A549 (cell line): ENCODE measurements around the gene USP32.

Experiments
- CBX8 ChIP-seq: fragments of 200-600 bp; sonication (generic); IDR thresholded peaks from 2 replicates; pipeline ENCODE4 v1.6.1; 2016
- CTCF ChIP-seq: fragments of >200 bp; sonication (Bioruptor Twin); formaldehyde crosslinking; IDR thresholded peaks from 3 replicates; pipeline ENCODE4 v1.5.1; 2016
- FOSB ChIP-seq: fragments of 250-450 bp; sonication (Bioruptor Pico); IDR thresholded peaks from 2 replicates; pipeline ENCODE4 v1.5.0; 2020; ENCODE audit warnings: mild to moderate bottlenecking, moderate library complexity
- JUN ChIP-seq, 2 experiments: fragments of >200 bp; sonication (Bioruptor Twin); formaldehyde crosslinking; IDR thresholded peaks; 2 replicates in 1 of 2; 3 replicates in 1 of 2; pipeline ENCODE4 v1.6.1; 2016 to 2017
- MAX ChIP-seq: IDR thresholded peaks from 2 replicates; pipeline ENCODE4 v1.6.1; 2012
- MYC ChIP-seq: IDR thresholded peaks from 2 replicates; pipeline ENCODE4 v1.6.1; 2012; ENCODE audit warnings: mild to moderate bottlenecking, inconsistent platforms, low read length, improper control_type of control experiment, borderline replicate concordance
- NFE2L2 ChIP-seq: fragments of 150-350 bp; conservative IDR thresholded peaks from 2 replicates; pipeline ENCODE4 v1.6.1; 2014; ENCODE audit warnings: low read length
- POLR2A ChIP-seq: IDR thresholded peaks from 2 replicates; pipeline ENCODE4 v1.6.1; 2012; ENCODE audit warnings: mild to moderate bottlenecking, low read length
- RAD21 ChIP-seq, 2 experiments: fragments of >200 bp in 1 of 2; sonication (Bioruptor Twin) in 1 of 2; formaldehyde crosslinking in 1 of 2; IDR thresholded peaks in 1 of 2; conservative IDR thresholded peaks in 1 of 2; 2 replicates in 1 of 2; 3 replicates in 1 of 2; pipeline ENCODE4 v1.6.1; 2012 to 2018; ENCODE audit warnings: inconsistent platforms in 1 of 2
- RCOR1 ChIP-seq: fragments of 150-350 bp; IDR thresholded peaks from 2 replicates; pipeline ENCODE4 v1.6.1; 2014; ENCODE audit warnings: antibody characterized with exemption, low read length, low read depth
- REST ChIP-seq: fragments of 200-600 bp; sonication (generic); IDR thresholded peaks from 2 replicates; pipeline ENCODE4 v1.6.1; 2016; ENCODE audit warnings: antibody characterized with exemption, mild to moderate bottlenecking, moderate library complexity
- RNF2 ChIP-seq: fragments of 200-600 bp; sonication (generic); IDR thresholded peaks from 2 replicates; pipeline ENCODE4 v1.6.1; 2016; ENCODE audit warnings: low read depth, mild to moderate bottlenecking, antibody characterized with exemption, moderate library complexity, borderline replicate concordance
- SREBF2 ChIP-seq: fragments of 450-650 bp; IDR thresholded peaks from 2 replicates; pipeline ENCODE4 v1.6.1; 2014; ENCODE audit warnings: mild to moderate bottlenecking, moderate library complexity
- TP53 ChIP-seq: fragments of 250-450 bp; sonication (Bioruptor Pico); IDR thresholded peaks from 2 replicates; pipeline ENCODE4 v1.5.0; 2021; ENCODE audit warnings: mild to moderate bottlenecking, moderate library complexity

GRCh38 chr17:60153606-60154390, 238.1 kb downstream of the USP32 start:
- TF ChIP-seq TP53 (CRISPR knock-in tag) (no peak), SREBF2 (no peak), POLR2A (no peak), MYC (no peak), CBX8 (no peak), FOSB (CRISPR knock-in tag) (no peak), MAX (no peak), RAD21 (conservative IDR thresholded peaks at IDR 0.05 in 1 of 2, IDR thresholded peaks at IDR 0.05 in 1 of 2) (no peak), CTCF (no peak), REST (no peak), JUN (IDR thresholded peaks at IDR 0.05) (no peak), RNF2 (no peak), NFE2L2 (no peak), RCOR1 (no peak)
